HG02943 (cell line): ENCODE data around the gene INSRR.

Experiments used
- ATAC-seq: cut with Tn5 transposase; IDR thresholded peaks from one replicate; pipeline ENCODE4 v1.9.1; 2021; ENCODE audit warnings: mild to moderate bottlenecking, low read depth, moderate library complexity; ENCODE audit not compliant: unreplicated experiment

The INSRR gene

DNA sequence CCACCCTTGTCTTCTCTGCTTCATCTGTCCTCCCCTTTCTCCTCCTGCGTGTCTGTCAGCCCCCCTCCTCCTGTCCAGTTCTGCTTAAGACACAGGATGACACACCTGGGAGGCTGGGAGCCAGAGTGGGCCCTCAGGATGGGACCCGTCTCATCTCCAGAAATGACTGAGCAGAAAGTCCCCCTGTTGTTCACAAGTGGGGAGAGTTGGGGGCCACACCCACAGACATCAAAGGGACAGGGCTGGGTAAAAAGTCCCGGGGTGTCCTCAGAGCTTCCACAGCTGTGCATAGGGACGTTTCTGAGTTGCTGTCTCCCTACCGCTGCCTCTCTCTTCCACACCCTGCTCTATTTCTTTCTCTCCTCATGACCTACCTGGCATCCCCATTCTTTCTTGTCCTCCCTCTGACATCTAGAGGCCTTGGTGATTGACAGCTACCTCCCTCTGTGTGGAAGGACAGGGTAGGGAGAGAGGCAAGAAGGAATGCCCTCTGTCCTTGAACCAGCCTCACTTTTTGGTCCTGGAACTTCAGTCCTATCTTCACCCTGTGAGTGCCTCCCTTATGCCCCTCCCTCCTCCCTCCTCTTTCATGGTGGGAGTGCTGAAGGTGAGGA, 22.8 kb downstream of the INSRR start:
- no peak for ATAC-seq

DNA sequence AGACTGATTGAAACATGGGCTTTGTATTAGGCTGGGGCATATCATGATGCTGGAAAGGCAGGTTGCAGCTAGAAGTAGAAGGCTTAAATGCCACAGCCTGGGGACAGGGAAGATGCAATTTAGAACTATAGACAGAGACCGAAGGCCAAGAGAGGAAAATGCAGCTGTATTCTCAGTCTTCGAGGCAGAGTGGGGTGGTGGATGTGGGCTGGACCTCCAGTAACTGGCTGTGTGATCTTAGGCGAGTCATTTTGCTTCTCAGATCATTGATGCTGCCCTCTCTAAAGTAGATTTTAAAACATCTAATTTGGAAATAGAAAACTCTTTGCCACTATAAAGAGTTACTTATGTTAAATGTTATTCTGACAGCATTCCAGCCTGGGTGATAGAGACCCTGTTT, 24.6 kb downstream of the INSRR start:
- no peak for ATAC-seq

DNA sequence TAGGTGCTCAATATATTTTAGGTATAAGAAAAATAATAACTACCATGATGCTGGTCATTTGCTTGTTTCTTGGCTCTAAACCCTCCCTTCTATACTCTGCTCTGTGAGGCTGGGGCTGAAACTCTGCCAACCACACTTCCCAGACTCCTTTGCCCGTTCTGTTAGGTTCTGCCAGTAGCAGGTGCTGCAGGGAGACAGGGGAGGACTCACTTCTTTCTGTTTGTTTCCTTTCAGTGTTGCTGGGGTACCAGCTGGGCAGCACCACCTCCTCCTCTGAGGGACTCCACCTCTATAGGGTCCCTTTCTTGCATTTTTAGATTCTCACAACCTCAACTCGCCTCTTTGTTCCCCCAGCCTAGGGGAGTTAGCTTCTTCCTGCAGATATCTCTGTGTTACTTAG, 25.3 kb downstream of the INSRR start:
- ATAC-seq = no peak

DNA sequence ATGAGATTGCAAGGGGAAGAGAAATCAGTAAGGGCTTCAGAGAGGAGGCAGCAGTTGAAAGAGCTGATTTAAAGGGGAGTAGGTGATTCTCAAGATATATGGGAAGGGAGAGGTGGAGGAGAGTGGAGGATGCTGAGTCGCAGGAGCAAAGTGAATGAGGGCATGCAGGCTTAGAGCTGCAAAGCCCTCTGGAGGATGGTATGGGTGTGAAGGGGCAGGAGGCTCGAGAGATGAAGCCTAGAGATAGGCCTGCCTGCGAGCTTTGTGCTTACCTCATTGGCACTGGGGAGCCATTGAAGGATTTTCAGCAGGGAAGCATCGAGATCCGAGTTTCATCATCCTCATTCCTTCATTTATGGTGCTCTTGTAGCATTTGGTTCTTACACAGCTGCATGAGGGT, 26.5 kb downstream of the INSRR start:
- no peak for ATAC-seq

DNA sequence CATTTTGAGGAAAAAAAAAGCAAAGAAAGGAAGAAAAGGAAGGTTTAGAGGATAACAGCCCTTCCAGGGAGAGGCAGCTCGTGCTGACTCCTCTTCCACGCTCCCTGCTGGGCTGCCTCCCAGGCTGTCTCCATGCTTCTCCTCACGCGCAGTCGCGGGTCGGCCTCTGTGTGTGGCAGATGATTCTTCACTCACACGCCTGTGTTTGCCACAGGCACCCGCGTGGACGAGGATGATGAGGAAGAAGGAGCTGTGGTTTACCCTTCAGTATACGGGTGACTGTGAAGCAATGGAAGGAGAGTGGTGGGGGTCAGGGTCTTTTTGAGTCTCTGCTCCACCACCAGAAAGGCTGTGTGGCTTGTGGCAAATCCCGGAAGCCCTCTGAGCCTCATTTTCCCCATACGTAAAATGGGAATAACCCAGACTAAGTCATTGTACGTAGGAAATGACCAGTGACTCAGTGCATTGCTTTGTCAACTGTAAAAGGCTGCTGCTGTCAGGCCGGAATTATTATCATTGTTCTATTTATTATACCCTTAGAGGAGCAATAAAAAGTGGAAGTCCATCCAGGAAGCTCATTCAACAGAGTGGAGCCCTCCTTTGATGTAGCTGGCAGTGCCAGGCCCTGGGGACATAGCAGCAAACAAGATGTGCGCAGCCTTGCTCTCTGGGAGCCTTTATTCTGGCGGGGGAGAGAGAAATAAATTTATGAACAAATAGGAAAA, 30.4 kb downstream of the INSRR start:
- ATAC-seq = no peak

DNA sequence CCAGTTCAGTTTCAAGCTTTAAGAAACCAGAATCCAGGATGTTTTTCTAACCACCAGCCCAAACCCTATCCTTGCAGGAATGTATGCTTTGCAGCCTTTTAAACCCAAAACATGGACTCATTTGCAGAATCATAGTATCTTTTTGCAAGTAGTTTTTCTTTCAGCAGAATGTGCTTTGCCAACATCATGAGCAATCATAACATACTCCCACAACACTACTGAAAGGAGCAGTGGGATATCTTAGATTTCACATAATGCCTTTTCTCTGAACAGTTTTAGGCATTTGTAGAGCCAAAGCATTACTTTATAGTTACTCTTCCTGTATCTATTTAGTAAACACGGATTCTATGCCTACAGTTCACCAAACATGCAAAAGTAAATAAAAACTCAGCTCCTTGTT, 32.3 kb downstream of the INSRR start:
- no peak for ATAC-seq

DNA sequence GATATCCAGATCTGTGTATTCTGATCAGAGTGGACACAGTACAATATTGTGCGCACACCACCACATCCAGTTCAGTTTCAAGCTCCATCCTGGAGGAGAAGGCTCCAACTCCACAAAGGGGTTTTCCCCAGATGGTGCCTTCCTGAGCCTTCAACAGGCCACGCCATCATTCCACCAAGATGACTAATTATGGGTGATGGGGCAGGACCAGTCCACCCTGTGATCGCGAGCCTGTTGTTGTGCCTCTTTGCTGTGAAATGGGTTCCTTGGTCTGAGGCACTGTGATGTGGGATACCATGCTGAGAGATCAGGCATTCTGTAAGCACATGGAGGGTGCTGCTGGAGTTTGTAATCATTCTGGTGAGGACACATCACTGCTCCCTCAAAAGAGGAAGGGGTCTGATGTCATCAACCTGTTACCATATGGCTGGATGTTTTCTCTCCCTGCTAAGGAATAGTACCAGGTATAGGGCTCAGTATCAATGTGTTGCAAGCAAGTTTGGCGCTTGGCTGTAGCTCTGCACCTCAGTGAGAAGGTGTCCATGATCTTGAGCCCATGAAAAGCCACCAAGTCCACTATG, 35.6 kb downstream of the INSRR start:
- ATAC-seq = no peak

DNA sequence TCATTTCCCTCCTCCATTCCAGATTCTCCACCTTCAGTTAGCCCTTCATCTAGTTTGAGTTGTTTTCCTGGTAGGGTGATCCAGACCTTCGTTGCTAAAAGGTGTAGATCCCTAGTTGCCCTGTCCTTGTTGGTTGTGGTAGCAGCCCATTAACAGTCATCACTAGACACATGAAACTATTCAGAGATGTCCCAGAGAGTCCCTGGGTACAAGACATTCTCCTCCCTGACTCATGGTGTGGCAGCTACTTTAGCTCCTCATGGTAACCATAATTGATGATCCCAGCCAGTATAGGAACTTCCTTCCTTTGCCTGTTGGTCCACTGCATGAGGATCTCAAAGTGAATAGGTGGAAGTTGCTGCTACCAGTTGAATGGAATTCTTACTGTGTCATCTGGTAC, 36.2 kb downstream of the INSRR start:
- no peak for ATAC-seq

DNA sequence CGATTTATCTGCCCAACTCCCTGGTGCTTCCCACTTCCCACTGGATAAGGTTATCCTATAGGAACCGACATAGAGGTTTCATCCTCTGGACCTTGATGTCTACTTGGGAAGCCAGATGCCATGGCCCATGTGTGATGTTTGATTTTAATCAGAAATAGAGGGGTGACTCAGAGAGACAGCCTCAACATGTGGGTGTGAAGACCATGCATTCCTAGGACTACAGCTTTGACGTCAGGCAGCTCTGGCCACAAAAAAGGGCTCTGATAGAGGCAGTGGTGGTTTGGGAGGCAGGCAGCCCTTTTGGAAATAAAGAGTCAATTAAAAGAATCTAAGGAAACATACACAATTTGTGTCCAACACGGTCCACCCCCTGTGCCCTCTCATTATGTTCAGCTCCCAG, 37.1 kb downstream of the INSRR start:
- no peak for ATAC-seq

DNA sequence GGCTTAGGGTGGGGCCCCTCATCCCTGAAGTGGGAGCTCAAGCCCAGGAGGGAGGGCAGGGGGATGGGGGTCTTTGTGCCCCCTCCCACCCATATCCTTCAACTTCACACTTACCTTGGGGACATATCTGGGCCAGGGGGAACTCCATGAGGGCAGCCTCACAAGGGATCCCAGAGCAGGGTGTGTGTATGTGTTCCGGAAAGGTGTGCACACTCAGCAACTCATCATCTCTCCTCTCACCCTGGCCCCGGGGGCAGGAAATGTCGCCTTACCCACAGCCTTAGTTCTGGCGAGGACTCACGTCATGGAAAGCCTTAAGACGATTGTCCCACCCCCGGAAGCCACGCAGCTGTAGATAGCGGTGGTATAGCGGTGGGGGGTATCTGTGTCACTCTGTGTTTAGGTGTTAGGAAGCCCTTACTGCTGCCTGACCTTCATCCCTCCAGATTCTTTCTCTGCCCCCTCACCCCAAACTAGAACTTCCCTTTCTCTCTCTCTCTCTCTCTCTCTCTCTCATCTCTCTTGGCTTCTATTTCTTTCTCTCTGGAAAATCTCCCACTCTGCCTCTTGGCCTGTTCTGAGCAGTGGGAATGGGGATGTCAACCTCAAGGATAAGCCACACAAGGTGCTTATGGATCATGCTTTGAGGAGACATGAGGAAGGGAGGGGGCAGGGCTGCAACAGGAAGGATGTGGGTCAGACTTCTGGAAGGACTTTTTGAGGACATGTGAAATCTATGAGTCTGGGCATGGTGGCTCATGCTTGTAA, 42.2 kb downstream of the INSRR start, which contains the start of gene SH2D2A:
TSS of gene SH2D2A (minus strand) at position 288 of the 768 bp plus-strand sequence. CDS start at position 148, 140 bp downstream.
- peak; percentile 58 for ATAC-seq

DNA sequence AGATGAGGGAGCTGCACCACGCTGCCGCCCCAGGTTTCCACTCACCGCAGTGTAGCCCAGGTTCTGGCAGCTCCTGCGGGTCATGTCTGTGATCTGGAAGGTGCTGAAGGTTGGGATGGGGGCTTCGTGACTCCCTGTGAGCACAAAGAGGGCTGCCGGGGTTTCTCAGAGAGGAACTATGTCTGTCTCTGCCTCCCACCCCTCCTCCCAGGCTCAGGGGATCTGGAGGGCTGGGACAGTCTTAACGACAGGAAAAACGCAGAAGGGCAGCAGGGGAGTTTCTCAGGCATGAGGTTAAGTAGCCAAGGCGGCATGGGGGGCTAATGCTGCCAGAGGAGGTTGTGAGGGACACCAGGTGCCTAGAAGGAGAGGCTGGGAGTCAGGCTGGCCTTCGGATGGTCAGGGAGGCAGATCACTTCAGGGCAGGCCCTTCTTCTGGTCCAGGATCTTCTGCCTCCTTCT, 42.9 kb downstream of the INSRR start:
- no peak for ATAC-seq

DNA sequence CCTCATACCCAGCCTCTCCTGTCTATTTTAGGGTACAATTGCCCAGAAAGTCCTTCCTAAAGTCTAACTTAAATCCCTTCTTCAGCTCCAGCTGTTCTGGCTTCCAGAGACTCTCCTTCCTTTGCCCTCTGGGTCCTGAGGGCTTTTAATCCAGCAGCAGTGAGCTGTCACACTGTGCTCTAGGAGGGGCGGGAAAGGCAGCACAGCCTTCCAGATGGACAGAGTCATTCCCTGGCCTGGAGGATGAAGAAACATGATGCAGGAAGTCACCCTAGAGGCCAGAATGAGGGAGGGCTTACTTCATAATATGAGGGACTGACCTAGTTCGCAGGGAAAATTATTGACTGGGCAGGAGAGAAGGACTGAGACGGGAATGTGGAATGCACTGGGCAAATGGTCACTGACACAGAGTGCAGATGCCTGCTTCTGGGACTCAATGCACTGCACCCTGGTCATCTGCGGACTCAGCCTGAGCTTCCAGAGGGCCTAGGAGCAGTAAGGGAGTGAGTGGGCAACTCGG, 43.5 kb downstream of the INSRR start:
- no peak for ATAC-seq

DNA sequence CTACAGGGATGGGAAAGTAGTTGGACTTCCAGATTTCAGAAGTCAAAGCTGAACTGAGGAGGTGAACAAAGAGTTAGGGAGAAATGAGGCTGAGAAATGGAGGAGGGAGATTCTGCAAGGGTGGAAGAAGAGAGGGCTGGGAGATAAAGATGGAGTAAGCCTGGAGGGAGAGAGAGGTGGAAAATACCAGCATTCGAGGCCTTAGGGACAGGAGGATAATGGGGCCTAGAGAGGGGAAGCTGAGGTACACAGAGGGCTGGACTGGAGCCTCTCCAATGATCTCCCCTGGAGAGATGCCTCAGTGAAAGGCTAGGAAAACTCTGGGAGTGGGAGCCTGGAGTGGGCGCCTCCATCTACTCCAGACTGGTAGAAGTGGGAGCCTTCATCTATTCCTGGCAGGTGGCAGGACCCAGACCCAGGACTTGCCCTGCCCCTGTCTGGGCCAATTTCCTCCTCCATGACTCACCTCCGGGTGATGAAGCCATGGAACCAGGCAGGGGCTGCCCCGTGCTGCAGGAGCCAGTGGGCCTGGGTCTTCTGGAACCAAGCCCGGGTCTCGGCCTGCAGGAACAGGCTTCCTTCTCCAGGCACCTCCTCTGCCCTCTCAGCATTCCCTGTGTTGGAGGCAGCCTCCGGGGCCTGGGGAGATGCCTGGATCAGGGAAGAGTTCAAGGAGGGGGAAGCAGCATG, 44.2 kb downstream of the INSRR start:
- no peak for ATAC-seq

DNA sequence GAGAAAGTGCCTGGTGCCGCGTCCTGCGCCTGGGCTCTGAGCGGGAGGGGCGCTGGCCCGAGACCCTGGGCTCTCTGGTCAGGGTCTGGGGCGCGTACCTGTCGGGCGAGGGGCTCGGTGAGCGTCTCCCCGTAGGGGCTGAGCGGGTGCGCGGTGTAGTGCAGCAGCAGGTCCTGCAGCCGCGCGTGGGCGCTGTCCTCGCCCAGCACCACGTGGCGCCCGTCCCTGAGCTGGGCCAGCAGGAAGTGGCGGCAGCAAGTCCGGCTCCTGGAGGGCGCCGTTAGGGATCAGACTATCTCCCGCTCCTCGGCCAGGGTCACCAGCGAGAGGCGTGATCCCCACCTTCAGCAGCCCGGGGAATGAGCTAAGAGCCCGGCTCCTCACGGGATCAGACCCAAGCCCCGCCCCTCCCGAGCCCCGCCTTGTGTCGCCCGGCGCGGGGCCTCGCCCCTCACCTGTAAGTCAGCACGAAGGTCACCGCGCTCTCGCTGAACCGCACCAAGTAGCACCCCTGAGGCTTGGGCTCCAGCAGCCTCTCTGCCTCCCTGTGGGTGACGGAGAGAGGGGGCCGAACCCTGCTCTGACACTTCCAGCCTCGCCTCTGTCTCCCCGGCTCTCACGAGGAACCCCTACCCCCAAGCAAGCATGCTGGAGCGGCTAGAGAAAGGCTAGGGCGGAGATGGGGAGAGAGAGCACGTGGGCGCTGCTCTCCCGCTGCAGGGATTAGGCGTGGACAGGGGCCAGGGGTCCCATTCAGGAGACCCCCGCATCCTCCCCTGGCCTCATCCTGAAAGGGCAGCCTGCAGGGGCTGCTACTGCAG, 45.0 kb downstream of the INSRR start:
- no peak for ATAC-seq

DNA sequence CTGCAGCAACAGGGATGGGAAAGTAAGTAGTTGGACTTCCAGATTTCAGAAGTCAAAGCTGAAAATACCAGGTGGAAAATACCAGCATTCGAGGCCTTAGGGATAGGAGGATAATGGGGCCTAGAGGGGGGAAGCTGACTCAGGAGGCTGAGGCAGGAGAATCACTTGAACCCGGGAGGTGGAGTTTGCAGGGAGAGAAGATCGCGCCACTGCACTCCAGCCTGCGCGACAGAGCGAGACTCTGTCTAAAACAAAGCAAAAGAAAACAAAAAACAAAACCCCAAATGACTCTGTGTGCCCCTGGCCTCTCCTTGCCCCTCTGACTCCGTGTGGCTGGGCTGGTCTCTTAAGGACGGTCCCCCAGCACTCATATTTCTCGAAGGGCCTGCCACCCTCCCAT, 45.6 kb downstream of the INSRR start:
- ATAC-seq = no peak

DNA sequence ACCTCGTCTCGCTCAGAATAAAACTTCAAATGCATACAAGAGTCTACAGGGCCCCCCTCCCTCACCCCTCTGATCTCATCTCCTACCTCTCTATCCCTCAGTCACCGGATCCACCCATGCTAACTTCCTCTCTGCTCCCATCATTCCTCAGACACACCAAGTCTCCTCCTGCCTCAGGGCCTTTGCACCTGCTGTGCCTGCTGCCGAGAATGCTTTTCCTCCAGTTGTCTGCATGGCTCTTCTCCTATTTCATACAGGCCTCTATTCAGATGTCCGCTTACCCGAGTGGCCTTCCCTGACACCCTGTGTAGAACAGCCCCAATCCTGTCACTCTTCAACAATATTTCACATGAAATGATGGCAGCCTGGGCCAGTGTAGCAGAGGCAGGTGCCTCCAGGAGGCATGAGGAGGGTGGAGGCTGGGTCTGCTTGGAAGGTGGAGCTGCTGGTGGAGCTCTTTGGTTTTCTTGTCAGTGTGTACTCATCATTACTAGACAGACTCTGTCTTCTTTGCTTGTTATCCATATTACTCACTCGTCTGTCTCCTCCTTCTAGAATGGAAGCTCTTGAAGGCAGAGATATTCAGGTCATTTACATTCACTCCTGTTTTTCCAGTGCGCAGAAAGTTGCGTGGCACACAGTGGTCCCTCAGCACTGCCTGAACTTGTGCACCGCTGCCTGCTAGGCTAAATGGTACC, 46.5 kb downstream of the INSRR start:
- no peak for ATAC-seq

DNA sequence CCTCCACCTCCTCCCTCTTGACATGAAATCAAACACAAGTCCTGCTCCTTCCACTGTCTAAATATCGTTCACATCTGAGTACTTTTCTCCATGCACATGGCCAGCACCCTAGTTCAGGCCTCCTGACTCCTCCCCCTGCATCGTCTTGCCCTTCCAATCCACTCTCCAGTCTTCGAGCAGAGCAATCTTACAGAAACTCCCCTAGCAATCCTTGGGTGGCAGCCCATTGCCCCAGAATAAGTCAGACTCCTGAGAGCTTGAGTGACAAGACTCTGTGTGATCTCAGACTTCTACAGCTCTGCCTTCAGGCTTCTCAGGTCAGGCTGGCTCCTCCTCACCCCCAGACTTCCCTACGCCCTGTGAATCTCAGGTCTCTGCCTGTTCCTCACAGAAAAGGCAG, 47.7 kb downstream of the INSRR start:
- ATAC-seq = no peak

DNA sequence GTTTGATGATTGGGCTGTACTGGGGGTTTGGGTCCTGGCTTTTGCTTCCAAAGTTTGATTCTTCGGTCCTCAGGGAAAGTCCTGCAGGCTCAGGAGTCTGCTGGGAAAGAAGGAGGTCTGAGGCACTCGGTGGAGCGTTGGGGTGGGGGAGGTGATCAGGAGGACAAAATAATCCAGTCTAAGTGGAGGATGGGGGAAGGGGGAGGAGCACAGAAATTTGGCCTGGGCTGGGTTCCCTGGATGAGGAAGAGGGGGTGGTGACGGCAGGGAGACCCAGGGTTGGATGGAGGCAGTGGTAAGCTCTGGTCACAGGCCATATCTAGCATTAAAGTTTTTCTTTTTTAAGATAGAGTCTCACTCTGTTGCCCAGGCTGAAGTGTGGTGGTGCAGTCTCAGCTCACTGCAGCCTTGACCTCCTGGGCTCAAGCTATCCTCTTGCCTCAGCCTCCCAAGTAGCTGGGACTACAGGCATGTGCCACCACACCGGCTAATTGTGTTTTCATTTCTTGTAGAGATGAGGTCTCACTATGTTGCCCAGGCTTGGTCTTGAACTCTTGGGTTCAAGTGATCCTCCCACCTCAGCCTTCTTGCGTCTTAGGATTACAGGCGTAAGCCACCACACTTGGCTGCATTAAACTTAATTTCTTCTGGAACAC, 49.1 kb downstream of the INSRR start:
- no peak for ATAC-seq
